ENCODE data around the gene UNG.

- TF ChIP-seq CTCF (IDR thresholded peaks at IDR 0.05) (no peak), POLR2AphosphoS5 (IDR thresholded peaks at IDR 0.05) (peak; percentile 27 to 81 (median 56))
Observed at GRCh38 chr12:109147954-109148353, 50.6 kb downstream of the UNG start.

Measured in breast epithelium (tissue), 3 donors.